Hepatocyte (in vitro differentiated cells): ENCODE results near the gene RFTN1. TPM values are rescaled to one million over a fixed set of nuclear protein-coding genes. Genes with fewer than 3 reads are reported as not detected.
"Not testable (repeated sequence)": the region's sequence is repeated elsewhere in the genome, so short reads cannot be mapped to it uniquely, and the experiment has no call there.

Experiments used
- DNase-seq: peaks from one replicate; pipeline ENCODE4 v3.0.0-alpha.2; 2016; ENCODE audit warnings: low spot score
- H2AFZ ChIP-seq: fragments of 200-600 bp; sonication (generic); 2 replicates; pipeline ENCODE4 v1.6.0; 2016; ENCODE audit warnings: antibody characterized with exemption, mild to moderate bottlenecking
- H3K27ac ChIP-seq: fragments of 200-600 bp; sonication (generic); 2 replicates; pipeline ENCODE4 v1.5.1; 2016; ENCODE audit warnings: mild to moderate bottlenecking
- H3K27me3 ChIP-seq: fragments of 200-600 bp; sonication (generic); 2 replicates; pipeline ENCODE4 v1.6.1; 2016
- H3K36me3 ChIP-seq: fragments of 200-600 bp; sonication (generic); replicated peaks from 2 replicates; pipeline ENCODE4 v1.5.1; 2016; ENCODE audit warnings: low read depth; ENCODE audit not compliant: insufficient read depth
- H3K4me1 ChIP-seq: fragments of 200-600 bp; sonication (generic); 2 replicates; pipeline ENCODE4 v1.5.1; 2016; ENCODE audit warnings: mild to moderate bottlenecking, moderate library complexity; ENCODE audit not compliant: insufficient read depth
- H3K4me2 ChIP-seq: fragments of 200-600 bp; sonication (generic); 2 replicates; pipeline ENCODE4 v1.6.0; 2016
- H3K4me3 ChIP-seq: fragments of 200-600 bp; sonication (generic); 2 replicates; pipeline ENCODE4 v1.5.1; 2016; ENCODE audit warnings: mild to moderate bottlenecking
- H3K79me2 ChIP-seq: fragments of 200-600 bp; sonication (generic); 2 replicates; pipeline ENCODE4 v1.6.0; 2017; ENCODE audit warnings: mild to moderate bottlenecking
- H3K9me2 ChIP-seq: fragments of 200-600 bp; sonication (generic); replicated peaks from 2 replicates; pipeline ENCODE4 v1.6.0; 2017; ENCODE audit warnings: mild to moderate bottlenecking; ENCODE audit not compliant: insufficient read depth
- H3K9me3 ChIP-seq: fragments of 200-600 bp; sonication (generic); 2 replicates; pipeline ENCODE4 v1.5.1; 2016; ENCODE audit warnings: low read depth, mild to moderate bottlenecking
- H4K20me1 ChIP-seq: fragments of 200-600 bp; sonication (generic); 2 replicates; pipeline ENCODE4 v1.6.0; 2016; ENCODE audit warnings: mild to moderate bottlenecking; ENCODE audit not compliant: insufficient read depth, poor library complexity, severe bottlenecking
- EZH2 ChIP-seq: fragments of 200-600 bp; sonication (generic); IDR thresholded peaks from 2 replicates; pipeline ENCODE4 v1.6.1; 2016; ENCODE audit warnings: antibody characterized with exemption, mild to moderate bottlenecking, borderline replicate concordance
- EZH2phosphoT487 ChIP-seq: fragments of 200-600 bp; sonication (generic); IDR thresholded peaks from one replicate; pipeline ENCODE4 v1.6.1; 2018; ENCODE audit warnings: antibody characterized with exemption, mild to moderate bottlenecking, low read depth, moderate library complexity; ENCODE audit not compliant: unreplicated experiment, severe bottlenecking
- WGBS: methylation state at CpG from one replicate; pipeline ENCODE4 v1.1.6; 2016; ENCODE audit warnings: low lambda C conversion rate; ENCODE audit errors: missing lambda C conversion rate; 5-methylcytosine and 5-hydroxymethylcytosine counted together
- polyA plus RNA-seq: library from polyadenylated mRNA; unstranded; fragments of >200 nt; fragmentation: Nextera tagmentation; extraction: Ambion mirVana; gene quantifications from 2 replicates; pipeline ENCODE4 v1.2.1, GENCODE V29; 2016
- total RNA-seq: library from RNA; depleted of rRNA; stranded (reverse); fragments of >200 nt; gene quantifications from 2 replicates; pipeline ENCODE4 v1.2.3, GENCODE V29; 2014
- TF ChIP-seq, protein P1 (sequence below): fragments of 200-600 bp; sonication (generic); IDR thresholded peaks from 2 replicates; pipeline ENCODE4 v1.5.1; 2016; ENCODE audit warnings: antibody characterized with exemption, mild to moderate bottlenecking; ENCODE audit not compliant: poor library complexity

Gene RFTN1
- total and polyA plus RNA-seq, 2 experiments from 2014 or later: 10.0 to 14.9 TPM

DNA sequence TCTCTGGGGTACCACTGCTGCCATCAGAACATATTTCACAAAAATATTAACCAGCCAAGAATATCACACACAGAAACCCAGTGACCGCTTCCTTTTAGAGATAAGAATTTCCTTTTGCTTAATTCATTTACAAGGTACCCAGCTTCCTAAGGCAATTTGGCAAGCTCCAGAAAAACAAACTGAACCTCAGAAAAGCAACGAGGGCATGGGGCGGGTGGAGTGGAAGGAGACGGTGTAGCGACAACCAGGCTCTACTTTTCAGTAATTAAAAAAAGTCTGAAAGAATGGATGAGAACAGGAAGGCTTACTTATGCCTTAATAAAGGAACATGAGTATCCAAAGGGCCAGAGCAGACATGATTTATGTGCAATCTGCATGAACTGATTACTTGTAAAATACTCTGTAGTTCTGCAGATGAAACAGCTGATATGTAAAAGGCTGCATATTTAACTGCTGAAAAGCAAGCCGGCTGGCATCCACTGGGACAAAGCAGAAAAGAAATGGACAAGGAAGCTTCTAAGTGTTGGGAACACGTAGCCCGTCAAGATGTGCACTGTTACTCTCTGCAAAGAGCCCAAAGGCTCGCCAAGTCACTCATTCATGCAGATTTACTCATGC is 18.6 kb downstream of the RFTN1 start:
- no peaks in the 10 kb centered on the region for H3K9me3 ChIP-seq
- peak overlapping the region; percentile 12 for H3K4me2 ChIP-seq
- no peaks in the 10 kb centered on the region for H3K27me3 ChIP-seq
- H3K79me2 ChIP-seq: no peaks in the 10 kb centered on the region
- no peaks in the 10 kb centered on the region for H3K36me3 ChIP-seq
- H3K4me3 ChIP-seq: no peak overlapping the region
- DNase-seq: no peak
- no peaks in the 10 kb centered on the region for H3K9me2 ChIP-seq
- peaks cover 9% of the 10 kb centered on the region for H3K4me1 ChIP-seq
- H2AFZ ChIP-seq: no peak overlapping the region
- no peak overlapping the region for H3K27ac ChIP-seq
- no peaks in the 10 kb centered on the region for H4K20me1 ChIP-seq
- TF ChIP-seq, protein P1, sequence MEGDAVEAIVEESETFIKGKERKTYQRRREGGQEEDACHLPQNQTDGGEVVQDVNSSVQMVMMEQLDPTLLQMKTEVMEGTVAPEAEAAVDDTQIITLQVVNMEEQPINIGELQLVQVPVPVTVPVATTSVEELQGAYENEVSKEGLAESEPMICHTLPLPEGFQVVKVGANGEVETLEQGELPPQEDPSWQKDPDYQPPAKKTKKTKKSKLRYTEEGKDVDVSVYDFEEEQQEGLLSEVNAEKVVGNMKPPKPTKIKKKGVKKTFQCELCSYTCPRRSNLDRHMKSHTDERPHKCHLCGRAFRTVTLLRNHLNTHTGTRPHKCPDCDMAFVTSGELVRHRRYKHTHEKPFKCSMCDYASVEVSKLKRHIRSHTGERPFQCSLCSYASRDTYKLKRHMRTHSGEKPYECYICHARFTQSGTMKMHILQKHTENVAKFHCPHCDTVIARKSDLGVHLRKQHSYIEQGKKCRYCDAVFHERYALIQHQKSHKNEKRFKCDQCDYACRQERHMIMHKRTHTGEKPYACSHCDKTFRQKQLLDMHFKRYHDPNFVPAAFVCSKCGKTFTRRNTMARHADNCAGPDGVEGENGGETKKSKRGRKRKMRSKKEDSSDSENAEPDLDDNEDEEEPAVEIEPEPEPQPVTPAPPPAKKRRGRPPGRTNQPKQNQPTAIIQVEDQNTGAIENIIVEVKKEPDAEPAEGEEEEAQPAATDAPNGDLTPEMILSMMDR: no peak
- TF ChIP-seq EZH2phosphoT487 (no peak), EZH2 (no peak)
- WGBS: 71% methylated on average over 9 of the region's 9 CpGs

DNA sequence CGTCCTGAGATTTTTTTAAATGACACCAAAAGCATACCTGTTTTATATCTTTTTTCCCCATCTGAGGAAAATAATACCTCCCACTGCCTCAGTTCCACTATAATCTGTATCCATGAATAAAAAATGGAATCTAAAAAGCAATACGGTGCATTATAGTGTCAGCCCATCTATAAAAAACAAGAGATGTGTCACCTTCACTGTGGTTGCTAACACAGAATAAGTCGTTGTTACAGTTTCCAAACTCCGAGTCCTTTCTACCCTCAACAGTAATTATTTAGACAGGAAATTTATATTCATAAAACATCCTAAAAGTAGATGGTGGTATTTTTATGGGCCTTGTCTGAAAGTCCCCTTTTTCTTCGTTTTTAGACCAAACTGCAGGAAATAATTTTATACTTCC is 19.4 kb downstream of the RFTN1 start:
- no peaks in the 10 kb centered on the region for H4K20me1 ChIP-seq
- H3K9me2 ChIP-seq: no peaks in the 10 kb centered on the region
- H3K4me2 ChIP-seq: no peak overlapping the region
- H2AFZ ChIP-seq: no peak overlapping the region
- H3K79me2 ChIP-seq: no peaks in the 10 kb centered on the region
- H3K27me3 ChIP-seq: no peaks in the 10 kb centered on the region
- DNase-seq: no peak
- H3K36me3 ChIP-seq: no peaks in the 10 kb centered on the region
- no peaks in the 10 kb centered on the region for H3K9me3 ChIP-seq
- H3K27ac ChIP-seq: no peak overlapping the region
- H3K4me3 ChIP-seq: no peak overlapping the region
- no peak for TF ChIP-seq EZH2
- TF ChIP-seq EZH2phosphoT487: no peak
- TF ChIP-seq, protein P1: no peak
- H3K4me1 ChIP-seq: peaks cover 9% of the 10 kb centered on the region
- 84% methylated on average over 5 of the region's 5 CpGs for WGBS

DNA sequence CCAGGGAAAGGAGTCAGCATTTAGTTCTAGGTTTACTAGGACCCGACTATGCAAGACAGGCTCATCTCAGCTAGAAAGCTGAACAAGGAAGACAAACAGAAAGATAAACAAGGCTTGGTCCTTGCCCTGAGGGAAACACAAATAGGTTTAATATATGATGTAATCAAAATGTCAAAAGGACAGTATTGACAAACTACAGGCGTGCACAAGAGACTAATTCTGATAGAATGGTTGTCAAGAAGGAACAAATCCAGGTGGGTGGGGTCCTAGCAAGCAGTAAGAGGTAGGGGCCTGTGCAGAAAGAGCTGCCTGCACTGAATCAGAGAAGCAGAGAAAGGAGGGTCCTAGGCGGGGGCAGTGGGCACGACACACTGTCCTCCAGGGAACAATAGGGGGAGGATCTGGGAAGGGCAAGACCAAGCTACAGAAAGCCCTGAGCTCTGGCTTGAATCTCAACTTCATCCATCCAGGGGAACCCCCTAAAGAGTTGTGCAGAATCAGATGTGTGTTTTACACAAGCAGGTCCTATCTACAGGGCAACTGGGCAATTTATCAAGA is 23.4 kb downstream of the RFTN1 start:
- 58% methylated on average over 4 of the region's 4 CpGs for WGBS
- no peak overlapping the region for H3K4me2 ChIP-seq

DNA sequence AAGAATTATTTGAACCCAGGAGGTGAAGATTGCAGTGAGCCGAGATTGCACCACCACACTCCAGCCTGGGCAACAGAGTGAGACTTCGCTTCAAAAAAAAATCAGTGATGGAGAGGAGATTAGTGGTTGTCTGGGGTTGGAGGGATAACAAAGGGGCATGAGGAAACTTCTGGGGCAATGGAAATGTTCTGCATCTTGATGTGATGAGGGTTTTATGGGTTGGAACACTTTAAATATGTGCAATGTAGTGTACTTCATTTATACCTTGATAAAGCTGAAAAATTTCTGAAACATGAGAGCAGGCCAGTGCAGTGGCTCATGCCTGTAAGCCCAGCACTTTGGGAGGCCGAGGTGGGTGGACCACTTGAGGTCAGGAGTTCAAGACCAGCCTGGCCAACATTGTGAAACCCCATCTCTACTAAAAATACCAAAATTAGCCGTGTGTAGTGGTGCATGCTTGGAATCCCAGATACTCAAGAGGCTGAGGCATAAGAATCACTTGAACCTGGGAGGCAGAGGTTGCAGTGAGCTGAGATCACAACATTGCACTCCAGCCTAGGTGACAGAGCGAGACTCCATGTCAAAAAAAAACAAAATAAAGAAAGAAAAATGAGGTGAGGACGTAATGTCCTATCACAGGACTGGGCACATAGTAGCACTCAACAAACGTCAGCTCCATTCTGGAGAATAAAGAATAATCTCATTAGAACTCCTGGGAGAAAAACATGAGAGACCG is 24.0 kb downstream of the RFTN1 start:
- H3K79me2 ChIP-seq, H3K4me3 ChIP-seq, H3K36me3 ChIP-seq, H3K4me1 ChIP-seq, H3K27me3 ChIP-seq, H3K4me2 ChIP-seq, H3K27ac ChIP-seq, H3K9me2 ChIP-seq, DNase-seq, H4K20me1 ChIP-seq, H3K9me3 ChIP-seq, H2AFZ ChIP-seq: not testable (repeated sequence)
- 90% methylated on average over 8 of the region's 8 CpGs for WGBS

More for the DNA sequence above, 23.4 kb downstream of the RFTN1 start:
- DNase-seq: no peak
- Histone ChIP-seq H3K27me3 (no peaks in the 10 kb centered on the region), H2AFZ (no peak overlapping the region), H4K20me1 (no peaks in the 10 kb centered on the region), H3K4me3 (no peak overlapping the region), H3K9me3 (no peaks in the 10 kb centered on the region), H3K36me3 (no peaks in the 10 kb centered on the region), H3K79me2 (no peaks in the 10 kb centered on the region), H3K4me1 (peaks cover 7% of the 10 kb centered on the region), H3K27ac (no peak overlapping the region), H3K9me2 (no peaks in the 10 kb centered on the region)
- TF ChIP-seq, protein P1: no peak
- TF ChIP-seq EZH2phosphoT487 (no peak), EZH2 (no peak)
